ENCODE results near the gene KCNQ1.

- TF ChIP-seq CTCF (IDR thresholded peaks at IDR 0.05) (no peak), POLR2A (IDR thresholded peaks at IDR 0.05) (no peak), POLR2AphosphoS5 (IDR thresholded peaks at IDR 0.05; ENCODE audit: insufficient read depth in 1 of 2, low read depth in 1 of 2) (no peak)
Observed at GRCh38 chr11:2742611-2743426, 298.0 kb downstream of the KCNQ1 start.
